ENCODE results near the gene ACKR2.

Gene ACKR2

GRCh38 chr3:42796332-42796885 lies 12.8 kb upstream of the ACKR2 start:
- Histone ChIP-seq H3K79me2 (ENCODE audit: control insufficient read depth, insufficient read depth, low read length, poor library complexity) (peaks cover 1% of the 10 kb centered on the region), H3K4me2 (ENCODE audit: low read length) (no peak overlapping the region), H3K36me3 (ENCODE audit: control insufficient read depth in 1 of 2, insufficient read depth in 2 of 2, low read length in 2 of 2) (peaks cover 13 to 14% of the 10 kb centered on the region in 2 experiments), H3K4ac (ENCODE audit: low read depth, low read length) (no peak overlapping the region), H3K23ac (ENCODE audit: low read length) (no peak overlapping the region), H2BK12ac (ENCODE audit: low read length) (no peak overlapping the region), H3K14ac (ENCODE audit: low read length) (no peak overlapping the region), H3K4me3 (ENCODE audit: low read depth, low read length) (no peak overlapping the region), H3K9me3 (ENCODE audit: insufficient read depth, low read depth, low read length) (no peaks in the 10 kb centered on the region), H3K27me3 (ENCODE audit: insufficient read depth, low read length) (no peaks in the 10 kb centered on the region), H2BK5ac (ENCODE audit: low read depth, low read length, poor library complexity) (no peak overlapping the region), H4K91ac (ENCODE audit: low read depth, low read length) (no peak overlapping the region), H3K18ac (ENCODE audit: low read length) (no peak overlapping the region), H2BK120ac (ENCODE audit: insufficient read depth, low read length, poor library complexity) (no peak overlapping the region), H2AFZ (ENCODE audit: insufficient read depth, low read length, poor library complexity) (no peak overlapping the region), H3K79me1 (ENCODE audit: low read length) (no peaks in the 10 kb centered on the region), H4K12ac (ENCODE audit: low read depth, low read length) (no peak overlapping the region), H4K8ac (ENCODE audit: low read depth, low read length) (no peak overlapping the region), H3K4me1 (ENCODE audit: control insufficient read depth in 1 of 2, insufficient read depth in 2 of 2, low read length in 2 of 2) (no peaks in the 10 kb centered on the region), H3K27ac (ENCODE audit: low read depth, low read length) (no peak overlapping the region), H2AK5ac (ENCODE audit: low read length) (no peak overlapping the region), H3K9ac (ENCODE audit: low read length) (no peak overlapping the region)
- WGBS (ENCODE audit: extremely low coverage, insufficient coverage, insufficient read length) = no CpG with 5 or more reads among the region's 5 CpGs
- DNase-seq = no peak

- Histone ChIP-seq H4K12ac (ENCODE audit: low read depth, low read length) (no peak overlapping the region), H3K36me3 (ENCODE audit: control insufficient read depth in 1 of 2, insufficient read depth in 2 of 2, low read length in 2 of 2) (peaks cover 5% of the 10 kb centered on the region in 2 experiments), H2BK5ac (ENCODE audit: low read depth, low read length, poor library complexity) (no peak overlapping the region), H2BK120ac (ENCODE audit: insufficient read depth, low read length, poor library complexity) (no peak overlapping the region), H4K91ac (ENCODE audit: low read depth, low read length) (no peak overlapping the region), H2AK5ac (ENCODE audit: low read length) (no peak overlapping the region), H4K8ac (ENCODE audit: low read depth, low read length) (no peak overlapping the region), H3K4me2 (ENCODE audit: low read length) (no peak overlapping the region), H3K4me3 (ENCODE audit: low read depth, low read length) (no peak overlapping the region), H3K9me3 (ENCODE audit: insufficient read depth, low read depth, low read length) (no peaks in the 10 kb centered on the region), H3K9ac (ENCODE audit: low read length) (no peak overlapping the region), H3K18ac (ENCODE audit: low read length) (no peak overlapping the region), H3K27ac (ENCODE audit: low read depth, low read length) (no peak overlapping the region), H3K79me1 (ENCODE audit: low read length) (peaks cover 10% of the 10 kb centered on the region), H3K4me1 (ENCODE audit: control insufficient read depth in 1 of 2, insufficient read depth in 2 of 2, low read length in 2 of 2) (peaks cover 0 to 3% of the 10 kb centered on the region in 2 experiments), H3K27me3 (ENCODE audit: insufficient read depth, low read length) (no peaks in the 10 kb centered on the region), H3K79me2 (ENCODE audit: control insufficient read depth, insufficient read depth, low read length, poor library complexity) (peaks cover 15% of the 10 kb centered on the region), H2BK12ac (ENCODE audit: low read length) (no peak overlapping the region), H2AFZ (ENCODE audit: insufficient read depth, low read length, poor library complexity) (no peak overlapping the region), H3K23ac (ENCODE audit: low read length) (no peak overlapping the region), H3K4ac (ENCODE audit: low read depth, low read length) (peak overlapping the region; percentile 79), H3K14ac (ENCODE audit: low read length) (no peak overlapping the region)
- DNase-seq = no peak
- no CpG with 5 or more reads among the region's 7 CpGs for WGBS (ENCODE audit: extremely low coverage, insufficient coverage, insufficient read length)
Observed at GRCh38 chr3:42799376-42799775, 9.9 kb upstream of the ACKR2 start.

- H3K79me2 ChIP-seq (ENCODE audit: control insufficient read depth, insufficient read depth, low read length, poor library complexity) = peaks cover 18% of the 10 kb centered on the region
- H2BK5ac ChIP-seq (ENCODE audit: low read depth, low read length, poor library complexity) = no peak overlapping the region
- peaks cover 3 to 5% of the 10 kb centered on the region in 2 experiments for H3K36me3 ChIP-seq (ENCODE audit: control insufficient read depth in 1 of 2, insufficient read depth in 2 of 2, low read length in 2 of 2)
- WGBS (ENCODE audit: extremely low coverage, insufficient coverage, insufficient read length) = no CpG with 5 or more reads among the region's 2 CpGs
- H3K4me3 ChIP-seq (ENCODE audit: low read depth, low read length) = no peak overlapping the region
- peaks cover 2 to 5% of the 10 kb centered on the region in 2 experiments for H3K4me1 ChIP-seq (ENCODE audit: control insufficient read depth in 1 of 2, insufficient read depth in 2 of 2, low read length in 2 of 2)
- H2AK5ac ChIP-seq (ENCODE audit: low read length) = no peak overlapping the region
- H3K4me2 ChIP-seq (ENCODE audit: low read length) = no peak overlapping the region
- H3K4ac ChIP-seq (ENCODE audit: low read depth, low read length) = no peak overlapping the region
- no peak overlapping the region for H4K8ac ChIP-seq (ENCODE audit: low read depth, low read length)
- no peak overlapping the region for H2BK120ac ChIP-seq (ENCODE audit: insufficient read depth, low read length, poor library complexity)
- no peaks in the 10 kb centered on the region for H3K27me3 ChIP-seq (ENCODE audit: insufficient read depth, low read length)
- peaks cover 13% of the 10 kb centered on the region for H3K79me1 ChIP-seq (ENCODE audit: low read length)
- no peak overlapping the region for H3K18ac ChIP-seq (ENCODE audit: low read length)
- H4K12ac ChIP-seq (ENCODE audit: low read depth, low read length) = no peak overlapping the region
- DNase-seq = no peak
- H3K9me3 ChIP-seq (ENCODE audit: insufficient read depth, low read depth, low read length) = no peaks in the 10 kb centered on the region
- no peak overlapping the region for H3K27ac ChIP-seq (ENCODE audit: low read depth, low read length)
- H3K9ac ChIP-seq (ENCODE audit: low read length) = no peak overlapping the region
- no peak overlapping the region for H3K23ac ChIP-seq (ENCODE audit: low read length)
- H3K14ac ChIP-seq (ENCODE audit: low read length) = no peak overlapping the region
- H2AFZ ChIP-seq (ENCODE audit: insufficient read depth, low read length, poor library complexity) = no peak overlapping the region
- no peak overlapping the region for H2BK12ac ChIP-seq (ENCODE audit: low read length)
- no peak overlapping the region for H4K91ac ChIP-seq (ENCODE audit: low read depth, low read length)
Observed at GRCh38 chr3:42800251-42800650, 9.0 kb upstream of the ACKR2 start.

GRCh38 chr3:42801048-42801620 lies 8.1 kb upstream of the ACKR2 start:
- no peak overlapping the region for H4K12ac ChIP-seq (ENCODE audit: low read depth, low read length)
- no peak overlapping the region for H3K23ac ChIP-seq (ENCODE audit: low read length)
- DNase-seq = no peak
- no peak overlapping the region for H2BK12ac ChIP-seq (ENCODE audit: low read length)
- WGBS (ENCODE audit: extremely low coverage, insufficient coverage, insufficient read length) = no CpG with 5 or more reads among the region's 3 CpGs
- H4K8ac ChIP-seq (ENCODE audit: low read depth, low read length) = no peak overlapping the region
- H3K27ac ChIP-seq (ENCODE audit: low read depth, low read length) = no peak overlapping the region
- no peak overlapping the region for H2AK5ac ChIP-seq (ENCODE audit: low read length)
- H2AFZ ChIP-seq (ENCODE audit: insufficient read depth, low read length, poor library complexity) = no peak overlapping the region
- peaks cover 3 to 5% of the 10 kb centered on the region in 2 experiments for H3K36me3 ChIP-seq (ENCODE audit: control insufficient read depth in 1 of 2, insufficient read depth in 2 of 2, low read length in 2 of 2)
- peaks cover 18% of the 10 kb centered on the region for H3K79me2 ChIP-seq (ENCODE audit: control insufficient read depth, insufficient read depth, low read length, poor library complexity)
- H3K79me1 ChIP-seq (ENCODE audit: low read length) = peaks cover 13% of the 10 kb centered on the region
- H4K91ac ChIP-seq (ENCODE audit: low read depth, low read length) = no peak overlapping the region
- no peak overlapping the region for H3K18ac ChIP-seq (ENCODE audit: low read length)
- H3K4ac ChIP-seq (ENCODE audit: low read depth, low read length) = no peak overlapping the region
- no peaks in the 10 kb centered on the region for H3K9me3 ChIP-seq (ENCODE audit: insufficient read depth, low read depth, low read length)
- no peak overlapping the region for H3K9ac ChIP-seq (ENCODE audit: low read length)
- H3K14ac ChIP-seq (ENCODE audit: low read length) = no peak overlapping the region
- H3K4me1 ChIP-seq (ENCODE audit: control insufficient read depth in 1 of 2, insufficient read depth in 2 of 2, low read length in 2 of 2) = peaks cover 6 to 7% of the 10 kb centered on the region in 2 experiments
- H3K27me3 ChIP-seq (ENCODE audit: insufficient read depth, low read length) = no peaks in the 10 kb centered on the region
- no peak overlapping the region for H3K4me3 ChIP-seq (ENCODE audit: low read depth, low read length)
- no peak overlapping the region for H2BK5ac ChIP-seq (ENCODE audit: low read depth, low read length, poor library complexity)
- H2BK120ac ChIP-seq (ENCODE audit: insufficient read depth, low read length, poor library complexity) = no peak overlapping the region
- no peak overlapping the region for H3K4me2 ChIP-seq (ENCODE audit: low read length)
